Urothelium cell line (cell line): ENCODE measurements around the gene HELQ.
"Not testable (repeated sequence)": the region's sequence is repeated elsewhere in the genome, so short reads cannot be mapped to it uniquely, and the experiment has no call there.

Experiments
- DNase-seq: peaks from one replicate; pipeline ENCODE4 v3.0.0; 2011; ENCODE audit warnings: low spot score, mixed read lengths
- FAIRE-seq: peaks from 2 replicates; lab custom pipeline; 2011; peaks lifted over from hg19 to GRCh38; lab: Jason Lieb, UNC

Gene HELQ

GRCh38 chr4:83440148-83440814 lies 15.3 kb downstream of the HELQ start:
- FAIRE-seq (no peak), DNase-seq (no peak)

- DNase-seq (no peak), FAIRE-seq (no peak)
Measured at GRCh38 chr4:83438719-83439118, 16.9 kb downstream of the HELQ start.

- DNase-seq (no peak), FAIRE-seq (no peak)
Measured at GRCh38 chr4:83436680-83437079, 18.9 kb downstream of the HELQ start.

DNA sequence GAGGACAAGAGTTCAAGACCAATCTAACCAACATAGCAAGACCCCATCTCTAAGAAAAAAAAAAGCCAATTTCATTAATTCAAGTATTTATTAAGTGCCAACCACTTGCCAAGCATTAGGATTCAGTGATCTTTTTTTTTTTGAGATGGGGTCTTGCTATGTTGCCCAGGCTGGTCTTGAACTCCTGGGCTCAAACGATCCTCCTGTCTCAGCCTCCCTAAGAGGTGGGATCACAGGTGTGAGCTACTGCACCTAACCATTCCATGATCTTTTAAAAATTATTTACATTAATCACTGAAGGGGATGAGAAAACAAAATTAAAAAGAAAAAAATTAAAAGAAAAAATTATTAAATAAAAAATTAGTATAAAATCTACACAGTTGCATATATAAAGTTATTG lies 24.4 kb downstream of the HELQ start:
- DNase-seq (no peak), FAIRE-seq (no peak)

GRCh38 chr4:83418211-83418610 lies 37.4 kb downstream of the HELQ start:
- FAIRE-seq (no peak), DNase-seq (no peak)

DNA sequence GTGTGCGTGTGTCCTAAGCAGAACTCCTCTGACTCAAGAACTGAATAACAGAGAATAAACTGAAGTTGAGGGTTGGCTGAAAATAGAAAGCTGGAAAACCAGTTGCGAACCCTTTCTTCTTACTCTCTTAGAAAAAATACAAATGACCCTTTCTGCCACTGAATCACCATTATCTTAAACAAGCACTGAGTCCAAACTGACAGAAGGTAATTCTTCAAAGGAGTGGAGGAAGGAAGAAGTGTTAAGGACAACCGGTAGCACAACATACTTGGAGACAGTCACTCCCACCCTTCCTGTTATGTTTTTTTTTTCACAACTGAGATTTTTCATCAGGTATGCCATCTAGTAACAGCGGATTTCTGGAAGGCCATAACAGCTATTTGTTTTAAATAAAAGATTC lies 38.1 kb downstream of the HELQ start:
- FAIRE-seq, result no peak
- no peak for DNase-seq

DNA sequence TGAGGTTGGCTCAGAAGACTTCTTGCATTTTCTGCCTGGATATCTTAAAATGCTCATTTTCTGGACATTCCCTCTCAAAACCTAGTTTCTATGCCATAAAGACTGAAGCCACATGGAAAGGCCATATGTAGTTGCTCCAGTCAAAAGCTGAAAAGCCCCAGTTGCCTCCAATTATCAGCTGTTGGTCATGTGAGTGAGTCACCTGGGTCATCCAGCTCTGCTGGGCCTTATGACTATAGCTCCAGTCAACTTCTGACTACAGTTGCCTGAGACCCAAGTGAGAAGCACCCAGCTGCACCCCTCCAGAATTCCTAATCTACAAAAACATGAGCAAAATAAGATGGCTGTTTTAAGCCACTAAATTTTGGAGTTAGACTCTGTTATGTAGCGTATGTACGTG lies 41.9 kb downstream of the HELQ start:
- no peak for FAIRE-seq
- no peak for DNase-seq

- no peak for DNase-seq
- FAIRE-seq, result no peak
Measured at GRCh38 chr4:83408908-83409307, 46.7 kb downstream of the HELQ start.

DNA sequence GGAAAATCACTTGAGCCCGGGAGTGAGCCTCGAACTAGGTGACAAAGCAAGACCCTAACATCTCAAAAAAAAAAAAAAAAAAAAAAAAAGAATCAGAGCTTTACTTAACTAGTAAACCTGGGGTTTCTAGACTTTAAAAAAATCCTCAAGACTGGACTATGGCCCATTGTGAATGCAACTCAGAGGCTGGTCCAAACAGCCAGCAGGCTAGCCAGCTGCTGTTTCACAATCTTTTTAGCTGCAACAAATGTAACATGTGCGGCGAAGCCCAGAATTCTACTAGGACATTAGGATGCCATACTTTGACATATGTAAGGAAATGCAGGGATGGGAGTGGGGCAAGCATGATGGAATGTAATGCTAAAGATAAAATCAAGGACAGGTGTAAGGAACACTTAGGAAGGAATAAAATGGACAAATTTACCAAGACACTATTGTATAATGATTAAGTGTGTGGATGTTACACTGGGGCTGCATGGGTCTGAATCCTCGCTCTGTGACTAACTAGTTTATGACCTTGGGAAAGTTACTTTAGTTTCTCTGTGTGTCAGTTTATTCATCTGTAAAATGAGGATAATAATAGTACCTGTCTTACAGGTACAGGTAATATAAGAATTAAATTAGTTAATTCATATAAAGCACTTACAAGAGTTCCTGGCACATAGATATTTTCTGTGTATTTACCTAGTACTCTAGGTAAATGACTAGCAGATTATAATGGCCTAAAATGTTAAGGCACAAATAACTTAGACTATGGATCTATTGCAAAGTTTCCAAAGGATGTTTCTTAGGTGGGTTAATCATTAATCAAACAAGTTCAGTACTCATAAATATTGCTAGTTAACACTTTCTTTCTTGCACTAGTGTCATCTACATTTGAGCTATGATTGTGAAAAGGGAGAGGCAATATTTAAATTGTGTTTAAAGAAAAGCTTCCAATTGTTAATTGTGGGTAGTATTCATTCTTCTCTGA lies 49.5 kb downstream of the HELQ start:
- DNase-seq (no peak), FAIRE-seq (no peak)

DNA sequence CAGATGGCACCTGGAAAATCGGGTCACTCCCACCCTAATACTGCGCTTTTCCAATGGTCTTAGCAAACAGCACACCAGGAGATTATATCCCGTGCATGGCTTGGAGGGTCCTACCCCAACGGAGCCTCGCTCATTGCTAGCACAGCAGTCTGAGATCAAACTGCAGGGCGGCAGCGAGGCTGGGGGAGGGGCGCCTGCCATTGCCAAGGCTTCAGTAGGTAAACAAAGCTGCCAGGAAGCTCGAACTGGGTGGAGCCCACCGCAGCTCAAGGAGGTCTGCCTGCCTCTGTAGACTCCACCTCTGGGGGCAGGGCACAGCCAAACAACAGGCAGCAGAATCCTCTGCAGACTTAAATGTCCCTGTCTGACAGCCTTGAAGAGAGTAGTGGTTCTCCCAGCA lies 57.5 kb downstream of the HELQ start:
- FAIRE-seq, DNase-seq: not testable (repeated sequence)

DNA sequence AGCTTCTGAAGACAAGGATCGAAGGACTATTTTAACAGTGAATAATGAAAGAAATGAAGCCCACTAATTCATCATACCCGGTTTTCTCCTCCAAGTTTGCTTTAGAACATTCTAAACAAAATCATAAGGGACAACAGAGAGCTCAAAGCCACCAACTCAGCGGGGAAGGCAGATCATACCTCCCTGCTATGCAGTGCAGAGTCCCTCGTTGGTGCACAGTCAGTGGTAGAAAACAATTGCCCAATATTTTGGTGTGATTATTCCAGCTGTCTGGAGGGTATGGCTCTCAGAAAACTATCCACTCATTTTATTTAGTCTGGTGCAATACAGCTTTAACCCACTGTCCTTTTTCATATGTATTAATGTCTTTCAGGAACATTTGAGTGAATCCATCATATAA lies 61.7 kb downstream of the HELQ start:
- no peak for DNase-seq
- FAIRE-seq, result no peak

GRCh38 chr4:83392562-83392961 lies 63.1 kb downstream of the HELQ start:
- no peak for DNase-seq
- no peak for FAIRE-seq

- FAIRE-seq, result no peak
Measured at GRCh38 chr4:83390944-83391343, 64.7 kb downstream of the HELQ start.

GRCh38 chr4:83389756-83390505 lies 65.7 kb downstream of the HELQ start:
- FAIRE-seq, result no peak
- no peak for DNase-seq

More at GRCh38 chr4:83390944-83391343, 64.7 kb downstream of the HELQ start:
- DNase-seq, result no peak

DNA sequence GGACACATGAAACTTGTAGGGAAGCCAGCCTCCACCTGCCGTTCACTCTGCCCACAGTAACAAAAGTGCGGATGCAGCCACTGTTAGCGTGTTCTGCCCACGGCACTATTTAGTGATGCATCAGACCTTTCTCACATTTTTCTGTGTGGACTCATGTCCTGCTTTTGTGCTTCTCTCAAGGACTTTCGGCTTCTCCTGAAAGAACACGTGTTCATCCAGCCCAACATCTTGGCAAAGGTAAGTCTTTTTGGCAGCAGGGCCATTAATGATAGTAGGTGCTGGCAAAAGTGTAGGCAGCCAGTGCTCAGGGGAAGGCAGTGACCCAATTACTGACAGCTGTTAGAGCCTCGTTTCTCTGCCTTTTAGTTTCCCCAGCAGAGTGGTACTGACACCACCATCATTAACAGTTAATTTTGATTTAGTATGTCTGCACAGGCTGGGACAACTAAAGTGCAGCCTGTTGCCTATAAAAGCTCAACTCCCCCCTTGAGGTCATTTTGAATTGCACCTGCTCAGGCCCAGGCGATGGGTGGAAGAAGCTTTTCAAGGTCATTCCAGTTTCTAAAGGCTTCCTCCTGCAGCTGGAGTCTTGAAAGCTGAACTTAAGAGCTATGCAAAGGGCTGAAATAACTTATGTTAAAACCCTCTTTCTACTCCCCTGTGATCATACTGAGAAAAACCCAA lies 66.4 kb downstream of the HELQ start:
- DNase-seq (no peak), FAIRE-seq (no peak)

DNA sequence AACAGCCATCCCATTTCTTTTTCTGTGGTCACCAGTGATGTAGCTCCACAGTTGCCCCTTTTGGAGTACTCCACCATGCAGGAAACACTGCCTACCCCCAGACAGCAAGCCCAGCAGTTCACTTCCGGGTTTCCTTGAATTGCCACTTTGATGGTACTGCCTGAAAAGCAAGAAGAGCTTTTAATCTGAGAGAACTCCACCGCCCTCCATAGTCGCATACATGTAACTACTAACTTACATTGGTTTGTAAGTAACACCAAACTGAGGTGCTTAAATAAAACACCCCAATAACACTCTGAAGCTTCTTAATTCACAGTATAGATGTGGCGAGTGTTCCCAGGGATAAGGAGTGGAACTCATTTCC lies 67.3 kb downstream of the HELQ start:
- no peak for DNase-seq
- FAIRE-seq, result no peak

GRCh38 chr4:83387476-83388312 lies 67.9 kb downstream of the HELQ start:
- no peak for FAIRE-seq
- DNase-seq, result no peak

DNA sequence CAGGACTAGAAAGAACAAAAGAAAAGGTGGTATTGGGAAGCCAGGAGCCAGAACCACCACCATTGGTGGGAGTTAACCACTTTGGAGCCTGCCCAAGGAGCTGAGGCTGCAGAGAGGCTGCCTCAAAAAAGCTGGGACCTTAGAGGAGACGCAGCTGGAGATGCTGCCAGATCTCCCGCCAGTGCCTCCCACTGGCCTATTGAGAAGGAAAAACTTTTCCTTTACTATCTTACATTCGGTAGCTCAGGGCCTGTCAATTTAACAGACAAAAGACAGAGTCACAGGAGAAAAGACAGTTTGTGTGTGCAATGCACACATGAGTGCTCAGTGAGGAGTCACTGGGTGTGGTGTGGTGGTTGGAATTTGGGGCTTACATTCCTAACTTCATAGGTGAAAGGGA lies 68.6 kb downstream of the HELQ start:
- no peak for FAIRE-seq
- peak; percentile 14 for DNase-seq

GRCh38 chr4:83382850-83383249 lies 72.8 kb downstream of the HELQ start:
- FAIRE-seq (no peak), DNase-seq (no peak)

DNA sequence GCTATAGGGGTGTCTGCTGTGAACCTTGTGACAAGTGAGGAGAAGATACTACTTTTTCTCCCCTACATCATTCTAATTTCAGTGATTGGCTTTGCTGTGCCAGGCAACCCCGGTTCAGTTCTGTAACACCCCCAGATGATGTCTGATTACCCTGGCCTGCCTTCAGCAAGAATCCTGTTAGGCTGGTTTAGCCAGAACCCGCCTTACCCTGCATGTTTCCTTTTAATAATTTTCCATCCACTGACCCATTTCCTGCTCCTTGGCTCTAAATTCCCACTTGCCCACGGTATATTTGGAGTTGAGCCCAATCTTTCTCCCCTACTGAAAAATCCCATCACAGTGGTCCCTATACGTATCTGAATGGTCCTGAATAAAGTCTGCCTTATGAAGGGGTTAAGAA lies 74.5 kb downstream of the HELQ start:
- DNase-seq (no peak), FAIRE-seq (no peak)
